Right renal cortex interstitium (tissue), 3 donors: Measurements from ENCODE around the gene P3H3. TPM values are rescaled to one million over a fixed set of nuclear protein-coding genes. Genes with fewer than 3 reads are reported as not detected.
"Not testable (repeated sequence)": the region's sequence is repeated elsewhere in the genome, so short reads cannot be mapped to it uniquely, and the experiment has no call there.

Experiments
- DNase-seq, 3 donors: peaks; one replicate each; pipeline ENCODE4 v3.0.0-alpha.2; 2013; ENCODE audit warnings: low read depth in 3 of 3, low spot score in 2 of 3
- polyA plus RNA-seq, 3 donors: library from polyadenylated mRNA; unstranded; fragments of 120-200 nt; gene quantifications; one replicate each; pipeline ENCODE4 v1.2.1, GENCODE V29; 2013; ENCODE audit not compliant: insufficient read length in 3 of 3

Gene P3H3
- polyA plus RNA-seq, 3 donors: 22.8 to 27.5 (median 24.6) TPM

DNA sequence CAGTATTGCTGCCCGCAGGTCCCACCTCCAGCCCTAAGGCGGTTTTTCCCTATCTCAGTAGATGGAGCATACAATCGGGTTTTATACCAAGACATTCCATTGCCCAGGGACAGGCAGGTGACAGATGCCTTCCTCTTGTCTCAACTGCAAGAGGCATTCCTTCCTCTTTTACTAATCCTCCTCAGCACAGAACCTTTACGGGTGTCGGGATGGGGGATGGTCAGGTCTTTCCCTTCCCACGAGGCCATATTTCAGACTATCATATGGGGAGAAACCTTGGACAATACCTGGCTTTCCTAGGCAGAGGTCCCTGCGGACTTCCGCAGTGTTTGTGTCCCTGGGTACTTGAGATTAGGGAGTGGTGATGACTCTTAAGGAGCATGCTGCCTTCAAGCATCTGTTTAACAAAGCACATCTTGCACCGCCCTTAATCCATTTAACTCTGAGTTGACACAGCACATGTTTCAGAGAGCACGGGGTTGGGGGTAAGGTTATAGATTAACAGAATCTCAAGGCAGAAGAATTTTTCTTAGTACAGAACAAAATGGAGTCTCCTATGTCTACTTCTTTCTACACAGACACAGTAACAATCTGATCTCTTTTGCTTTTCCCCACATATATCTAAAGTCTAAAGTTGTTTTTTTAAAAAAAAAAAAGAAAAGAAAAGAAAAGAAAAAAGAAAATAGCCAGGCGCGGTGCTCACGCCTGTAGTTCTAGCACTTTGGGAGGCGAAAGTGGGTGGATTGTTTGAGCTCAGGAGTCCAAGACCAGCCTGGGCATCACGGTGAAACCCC is 58.2 kb downstream of the P3H3 start:
- not testable (repeated sequence) for DNase-seq

DNA sequence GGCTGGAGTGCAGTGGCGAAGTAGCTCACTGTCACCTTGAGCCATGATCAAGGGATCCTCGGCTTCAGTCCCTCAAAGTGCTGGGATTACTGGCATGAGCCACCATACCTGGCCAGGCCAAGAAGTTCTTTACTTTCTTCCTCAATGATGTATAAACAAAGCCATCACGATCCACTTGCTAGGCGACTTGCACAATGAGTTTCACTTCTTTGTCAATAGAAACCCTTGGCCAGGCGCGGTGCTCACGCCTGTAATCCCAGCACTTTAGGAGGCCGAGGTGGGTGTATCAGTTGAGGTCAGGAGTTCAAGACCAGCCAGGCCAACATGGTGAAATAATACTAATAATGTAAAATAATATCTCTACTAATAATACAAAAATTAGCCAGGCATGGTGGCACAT is 59.3 kb downstream of the P3H3 start:
- no peak for DNase-seq

DNA sequence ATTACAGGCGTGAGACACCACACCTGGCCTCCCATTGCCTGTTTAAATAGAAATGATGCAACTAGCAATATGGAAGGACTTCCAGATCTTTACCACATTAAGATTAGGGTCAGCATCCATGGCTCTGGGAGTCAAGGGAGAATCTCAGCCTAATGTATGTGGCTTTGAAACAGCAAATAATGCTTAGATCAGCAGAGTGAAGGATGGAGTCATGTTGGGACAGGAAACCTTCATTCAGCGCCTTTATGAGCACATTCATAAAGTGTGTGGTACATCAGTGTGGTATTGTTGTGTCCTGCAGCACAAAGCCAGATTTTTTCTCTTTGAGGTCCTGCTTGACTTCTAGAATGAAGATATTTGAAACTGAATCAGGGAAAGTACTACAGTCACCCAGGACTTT is 60.2 kb downstream of the P3H3 start:
- no peak for DNase-seq

DNA sequence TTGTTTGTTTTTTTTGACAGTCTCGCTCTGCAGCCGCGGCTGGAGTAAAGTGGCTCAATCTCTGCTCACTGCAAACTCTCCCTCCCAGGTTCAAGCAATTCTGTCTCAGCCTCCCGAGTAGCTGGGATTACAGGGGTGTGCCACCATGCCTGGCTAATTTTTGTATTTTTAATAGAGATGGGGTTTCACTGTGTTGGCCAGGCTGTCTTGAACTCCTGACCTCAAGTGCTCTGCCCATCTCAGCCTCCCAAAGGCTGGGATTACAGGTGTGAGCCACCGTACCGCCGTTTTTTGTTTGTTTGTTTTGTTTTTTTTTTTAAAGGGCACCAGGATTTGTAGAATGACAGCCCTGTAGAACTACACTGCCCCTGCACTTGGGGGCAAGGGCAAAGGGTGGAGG is 60.6 kb downstream of the P3H3 start:
- not testable (repeated sequence) for DNase-seq

Other genes with a start within 250 kb of the P3H3 start
- gene CHD4, start 221.0 kb upstream of the P3H3 start, polyA plus RNA-seq: 100 to 1,000 TPM; 277 to 287 (median 283) TPM
- 1 to 10 TPM in 2 of 3 donors, under 1 TPM in 1; 0.75 to 1.3 (median 1.2) TPM for gene LPAR5, start 192.4 kb upstream of the P3H3 start, polyA plus RNA-seq
- gene ACRBP, start 181.0 kb upstream of the P3H3 start, polyA plus RNA-seq: 1 to 10 TPM; 3.5 to 4.7 (median 4.6) TPM
- gene ING4, start 165.3 kb upstream of the P3H3 start, polyA plus RNA-seq: 100 to 1,000 TPM; 125 to 134 (median 128) TPM
- gene ZNF384, start 139.0 kb upstream of the P3H3 start, polyA plus RNA-seq: 10 to 100 TPM; 73.2 to 86.0 (median 76.1) TPM
- gene PIANP, start 127.6 kb upstream of the P3H3 start, polyA plus RNA-seq: 1 to 10 TPM; 8.1 to 9.0 (median 8.9) TPM
- gene COPS7A, start 104.4 kb upstream of the P3H3 start, polyA plus RNA-seq: 10 to 100 TPM; 58.7 to 69.4 (median 63.4) TPM
- gene MLF2, start 75.3 kb upstream of the P3H3 start, polyA plus RNA-seq: 100 to 1,000 TPM; 184 to 208 (median 196) TPM
- gene PTMS, start 62.0 kb upstream of the P3H3 start, polyA plus RNA-seq: 100 to 1,000 TPM; 498 to 577 (median 564) TPM
- 1 to 10 TPM in 1 of 3 donors, under 1 TPM in 2; 0.75 to 1.7 (median 0.90) TPM for gene LAG3, start 55.9 kb upstream of the P3H3 start, polyA plus RNA-seq
- 10 to 100 TPM; 28.0 to 32.4 (median 31.7) TPM for gene CD4, start 38.9 kb upstream of the P3H3 start, polyA plus RNA-seq
- gene GPR162, start 6.6 kb upstream of the P3H3 start, polyA plus RNA-seq: 10 to 100 TPM; 22.1 to 28.7 (median 24.7) TPM
- 1 to 10 TPM; 3.7 to 4.3 (median 4.3) TPM for gene GNB3, start 12.5 kb downstream of the P3H3 start, polyA plus RNA-seq
- 10 to 100 TPM; 20.5 to 23.3 (median 22.7) TPM for gene CDCA3, start 22.9 kb downstream of the P3H3 start, polyA plus RNA-seq
- 10 to 100 TPM; 56.7 to 63.5 (median 61.2) TPM for gene USP5, start 23.7 kb downstream of the P3H3 start, polyA plus RNA-seq
- gene TPI1, start 39.1 kb downstream of the P3H3 start, polyA plus RNA-seq: 100 to 1,000 TPM; 611 to 637 (median 629) TPM
- gene SPSB2, start 44.9 kb downstream of the P3H3 start, polyA plus RNA-seq: 10 to 100 TPM in 2 of 3 donors, 1 to 10 TPM in 1; 7.4 to 13.7 (median 13.2) TPM
- gene LRRC23, start 76.4 kb downstream of the P3H3 start, polyA plus RNA-seq: 10 to 100 TPM; 19.1 to 23.5 (median 23.4) TPM
- 10 to 100 TPM; 12.0 to 12.5 (median 12.2) TPM for gene ENO2, start 86.2 kb downstream of the P3H3 start, polyA plus RNA-seq
- 10 to 100 TPM; 83.9 to 95.0 (median 90.0) TPM for gene ATN1, start 99.6 kb downstream of the P3H3 start, polyA plus RNA-seq
- gene RNU7-1, start 115.4 kb downstream of the P3H3 start, polyA plus RNA-seq: 1 to 10 TPM in 2 of 3 donors, not detected in 1; 5.0 to 6.0 TPM
- 100 to 1,000 TPM; 146 to 155 (median 153) TPM for gene C12orf57, start 115.6 kb downstream of the P3H3 start, polyA plus RNA-seq
- gene PTPN6, start 122.9 kb downstream of the P3H3 start, polyA plus RNA-seq: 10 to 100 TPM; 19.0 to 21.1 (median 19.5) TPM
- 100 to 1,000 TPM; 256 to 268 (median 266) TPM for gene PHB2, start 142.3 kb downstream of the P3H3 start, polyA plus RNA-seq
- gene EMG1, start 142.5 kb downstream of the P3H3 start, polyA plus RNA-seq: 10 to 100 TPM; 41.6 to 48.2 (median 45.0) TPM
- gene LPCAT3, start 190.1 kb downstream of the P3H3 start, polyA plus RNA-seq: 10 to 100 TPM; 61.5 to 68.3 (median 65.3) TPM
- gene C1S, start 232.3 kb downstream of the P3H3 start, polyA plus RNA-seq: 10 to 100 TPM; 49.2 to 60.0 (median 50.5) TPM